Right forelimb (tissue), 1 donor: ENCODE results near the gene DTNB.

Experiments
- DNase-seq: peaks from one replicate; pipeline ENCODE4 v3.0.0-alpha.2; 2018

DTNB gene

DNA sequence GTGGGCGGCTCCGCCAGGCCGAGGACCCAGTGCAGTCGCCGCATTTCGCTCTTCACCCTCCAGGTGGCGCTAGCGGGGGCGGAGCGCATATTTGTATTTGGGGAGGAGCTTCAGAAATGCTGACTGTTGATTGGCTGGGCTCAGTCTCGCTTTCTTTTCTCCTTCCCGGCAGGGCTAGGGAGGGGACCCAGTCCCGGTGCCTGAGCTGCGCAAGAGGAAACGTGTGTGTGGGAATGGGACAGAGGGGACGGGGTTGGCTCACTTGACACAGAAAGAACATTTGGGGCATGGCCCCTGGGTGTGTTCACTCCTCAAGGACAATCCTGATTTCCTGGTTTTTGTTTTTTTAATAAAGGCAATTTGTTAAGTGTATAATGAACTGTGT is 311.3 kb downstream of the DTNB start:
- DNase-seq: peak; percentile 98

DNA sequence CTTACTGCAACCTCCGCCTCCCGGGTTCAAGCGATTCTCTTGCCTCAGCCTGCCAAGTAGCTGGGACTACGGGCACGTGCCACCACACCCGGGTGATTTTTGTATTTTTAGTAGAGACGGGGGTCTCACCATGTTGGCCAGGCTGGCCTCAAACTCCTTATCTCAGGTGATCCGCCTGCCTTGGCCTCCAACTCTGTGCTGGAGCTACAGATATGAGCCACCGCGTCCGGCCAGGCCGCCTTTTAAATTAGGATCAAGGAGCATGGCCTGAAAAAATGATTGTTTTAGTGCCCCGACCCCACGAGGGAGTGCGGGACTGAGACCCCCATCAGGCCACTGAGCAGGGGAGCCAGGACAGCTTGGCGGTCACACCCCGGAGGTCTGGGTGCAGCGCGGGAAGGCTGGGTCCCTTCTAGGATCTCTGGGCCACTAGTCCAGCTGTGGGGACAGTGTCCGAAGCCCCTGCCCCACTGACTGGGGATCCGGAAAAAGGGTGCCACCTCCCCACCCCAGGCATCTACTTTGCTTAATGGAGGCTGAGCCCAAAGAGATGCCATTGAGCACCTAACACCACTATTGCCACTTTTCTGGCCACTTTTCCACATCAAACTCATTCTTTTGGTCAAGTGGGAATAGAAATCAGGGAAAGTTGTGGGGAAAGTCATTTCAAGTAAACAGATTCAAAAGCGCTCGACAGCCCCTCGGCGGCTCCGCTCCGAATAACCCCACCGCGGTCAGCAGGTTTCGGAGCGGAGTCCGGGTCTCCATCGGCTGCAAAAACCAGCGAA is 311.9 kb downstream of the DTNB start:
- DNase-seq: no peak

GRCh38 chr2:25358836-25359235 is 314.5 kb downstream of the DTNB start:
- no peak for DNase-seq

GRCh38 chr2:25358249-25358815 is 315.0 kb downstream of the DTNB start:
- DNase-seq: no peak

DNA sequence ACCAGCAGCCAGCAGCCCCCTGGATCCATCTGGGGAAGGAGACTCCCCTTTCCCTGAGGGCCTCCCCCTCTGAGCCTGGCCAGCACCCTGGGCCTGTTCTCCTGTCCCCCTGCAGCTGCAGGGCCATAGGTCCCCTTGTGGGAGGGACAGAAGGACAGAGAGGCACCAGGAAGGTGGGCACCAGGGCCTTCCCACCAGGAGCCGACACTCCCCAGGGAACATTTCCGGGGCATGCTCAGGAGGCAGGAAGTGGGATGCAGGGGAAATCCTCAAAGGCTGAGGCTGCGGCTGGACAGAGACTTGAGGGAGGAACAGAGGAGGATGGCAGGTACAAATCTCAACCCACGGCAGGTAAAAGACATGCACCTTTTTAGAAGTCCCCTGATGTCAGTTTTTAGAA is 317.3 kb downstream of the DTNB start:
- DNase-seq: no peak

GRCh38 chr2:25355270-25355669 is 318.1 kb downstream of the DTNB start:
- DNase-seq: no peak

- DNase-seq: no peak
Measured at GRCh38 chr2:25354116-25354515, 319.3 kb downstream of the DTNB start.

GRCh38 chr2:25349397-25349796 is 324.0 kb downstream of the DTNB start:
- no peak for DNase-seq

DNA sequence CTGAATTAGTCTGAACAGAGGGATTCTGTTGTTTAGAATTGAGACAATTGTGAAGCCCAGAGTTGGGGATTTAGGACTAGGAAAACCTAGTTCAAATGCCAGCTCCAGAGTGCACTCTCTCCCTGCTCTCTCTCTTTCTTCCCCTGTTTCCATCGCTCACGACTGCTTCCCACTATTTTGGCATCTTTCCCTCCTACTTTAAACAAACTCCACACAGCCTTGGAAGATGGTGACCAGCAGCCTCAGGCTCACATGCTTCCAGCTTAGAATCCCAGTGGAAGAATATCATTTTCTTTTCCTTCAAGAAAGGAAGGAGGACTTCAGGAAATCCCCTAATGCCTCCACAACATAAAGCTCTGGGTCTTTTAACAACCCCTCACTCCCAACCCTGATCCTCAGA is 325.5 kb downstream of the DTNB start:
- no peak for DNase-seq

DNA sequence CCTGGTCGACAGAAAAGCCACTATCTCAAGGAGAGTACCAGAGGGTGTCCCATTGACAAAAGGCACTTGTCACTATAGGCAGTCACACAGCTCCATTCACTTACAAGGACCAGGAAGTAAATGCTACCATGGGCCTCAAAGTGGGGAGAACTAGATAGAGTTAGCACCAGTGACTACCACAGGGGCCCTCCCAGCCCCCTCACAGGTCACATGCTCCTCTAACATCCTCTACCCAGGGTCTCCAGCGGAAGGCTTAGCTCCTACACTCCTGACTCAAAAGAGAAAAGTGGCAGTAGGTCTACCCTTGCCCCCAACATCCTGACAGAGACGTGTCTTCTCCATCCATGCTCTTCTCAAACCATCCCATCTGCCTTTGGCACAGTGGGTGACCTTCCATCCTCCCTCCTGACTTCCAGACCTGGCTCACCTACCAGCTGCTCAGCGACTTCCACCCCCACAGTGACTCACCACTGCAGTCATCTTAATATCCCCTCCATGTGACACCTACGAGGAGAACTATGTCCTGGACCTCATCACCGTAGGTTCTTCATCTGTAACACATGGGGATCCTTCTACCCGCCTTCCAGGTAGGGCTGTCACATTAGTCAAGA is 326.1 kb downstream of the DTNB start:
- DNase-seq: no peak

DNA sequence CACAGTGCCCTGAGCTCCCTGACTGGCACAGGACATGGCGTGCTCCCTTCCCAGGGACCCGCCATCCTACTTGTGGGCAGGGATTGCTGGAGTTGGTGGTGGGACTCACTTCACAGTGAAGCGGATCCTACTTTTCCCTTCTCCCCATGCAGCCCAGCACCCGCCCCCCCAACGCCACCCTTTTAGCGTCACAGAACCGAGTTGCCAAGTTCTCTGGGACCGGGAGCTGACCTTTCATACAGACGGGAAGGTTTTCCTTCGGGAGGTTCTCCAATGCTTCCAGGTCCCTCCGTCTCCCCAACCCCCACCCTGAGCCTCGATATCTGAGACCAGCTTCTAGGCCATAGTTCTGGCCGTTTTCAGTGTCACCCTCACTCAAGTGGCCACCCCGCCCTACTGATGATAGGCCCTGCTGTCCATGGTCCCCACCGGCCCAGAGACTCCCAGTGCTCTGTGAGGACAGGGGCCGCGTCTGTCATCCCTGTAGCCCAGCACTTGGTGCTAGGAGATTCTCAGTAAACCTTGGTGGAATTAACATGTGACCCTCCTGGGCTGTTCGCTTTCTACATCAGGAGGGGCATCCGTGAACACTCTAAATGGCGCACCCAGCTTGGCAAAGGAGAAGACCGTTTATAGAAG is 330.1 kb downstream of the DTNB start:
- no peak for DNase-seq

DNA sequence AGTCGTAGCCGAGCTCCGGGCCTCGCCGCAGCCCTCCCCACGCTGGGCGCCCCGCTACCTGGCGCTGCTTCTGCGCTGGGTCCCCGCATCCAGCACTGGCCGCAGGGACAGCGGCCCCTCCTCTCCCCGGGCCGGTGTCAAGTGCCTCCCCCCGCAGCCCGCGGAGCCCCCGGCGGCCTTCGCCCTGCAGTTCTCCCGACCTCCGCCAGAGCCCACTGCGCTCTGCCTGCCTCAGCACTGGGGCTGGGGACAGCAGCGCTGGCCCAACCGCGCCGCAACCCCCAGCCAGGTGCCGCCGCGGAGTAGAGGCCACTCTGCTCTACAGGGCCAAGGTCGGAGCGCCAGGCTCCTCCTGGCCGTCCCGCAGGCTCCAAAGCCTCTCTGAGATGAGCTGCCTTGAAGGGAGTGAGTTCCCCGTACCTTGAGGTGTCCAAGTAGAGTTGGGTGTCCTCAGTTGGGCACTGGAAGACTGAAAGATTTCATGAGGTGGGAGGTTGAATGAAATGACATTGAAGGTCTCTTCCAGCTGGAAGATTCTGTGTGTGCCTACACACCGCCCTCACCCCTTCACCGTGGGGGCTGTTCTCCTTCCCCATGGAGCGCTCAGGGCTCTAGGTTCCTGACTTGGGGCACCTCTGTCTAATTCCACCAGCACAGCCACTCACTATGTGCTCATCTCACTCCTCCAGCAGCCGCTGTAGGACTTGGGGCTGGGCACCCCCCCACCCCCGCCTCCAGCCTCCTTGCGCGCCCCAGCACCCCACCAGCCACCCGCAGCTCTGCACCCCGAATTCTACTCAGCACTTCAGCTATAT is 330.8 kb downstream of the DTNB start:
- peak; percentile 90 for DNase-seq

DNA sequence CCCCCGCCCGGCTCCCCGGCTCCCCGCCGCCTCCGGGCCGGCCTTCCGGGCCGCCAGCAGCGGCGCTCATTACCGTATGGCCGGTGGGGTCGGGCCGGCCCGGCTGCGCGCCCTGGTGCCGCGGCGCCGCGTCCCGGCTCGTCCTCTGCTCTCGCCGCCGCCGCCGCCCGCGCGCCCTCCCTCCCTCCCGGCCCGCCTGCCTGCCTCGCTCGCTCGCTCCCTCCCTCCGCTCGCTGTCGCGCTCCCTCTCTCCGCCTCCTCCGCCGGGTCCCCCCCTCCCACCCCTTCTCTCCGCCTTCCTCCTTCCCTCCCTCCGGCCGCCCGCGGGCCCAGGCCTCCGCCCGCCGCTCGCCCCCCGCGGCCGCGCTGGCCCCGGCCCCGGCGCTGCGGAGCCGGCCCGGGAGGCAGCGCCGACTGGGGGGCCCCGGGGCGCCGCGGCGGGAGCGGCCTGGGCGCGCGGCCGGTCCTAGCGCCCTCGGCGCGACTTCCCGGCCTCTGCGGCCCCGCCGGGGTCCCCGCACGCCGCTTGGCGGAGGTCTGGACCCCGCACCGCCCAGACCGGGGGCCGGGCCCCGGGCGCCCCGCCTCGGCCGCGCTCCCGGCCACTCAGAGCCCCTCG is 331.5 kb downstream of the DTNB start, which contains the start of gene DNMT3A:
Gene DNMT3A, minus strand, starts transcription at position 173 of the 619 bp plus-strand sequence. CDS start 27,941 bp downstream, outside the sequence.
- peak; percentile 90 for DNase-seq

DNA sequence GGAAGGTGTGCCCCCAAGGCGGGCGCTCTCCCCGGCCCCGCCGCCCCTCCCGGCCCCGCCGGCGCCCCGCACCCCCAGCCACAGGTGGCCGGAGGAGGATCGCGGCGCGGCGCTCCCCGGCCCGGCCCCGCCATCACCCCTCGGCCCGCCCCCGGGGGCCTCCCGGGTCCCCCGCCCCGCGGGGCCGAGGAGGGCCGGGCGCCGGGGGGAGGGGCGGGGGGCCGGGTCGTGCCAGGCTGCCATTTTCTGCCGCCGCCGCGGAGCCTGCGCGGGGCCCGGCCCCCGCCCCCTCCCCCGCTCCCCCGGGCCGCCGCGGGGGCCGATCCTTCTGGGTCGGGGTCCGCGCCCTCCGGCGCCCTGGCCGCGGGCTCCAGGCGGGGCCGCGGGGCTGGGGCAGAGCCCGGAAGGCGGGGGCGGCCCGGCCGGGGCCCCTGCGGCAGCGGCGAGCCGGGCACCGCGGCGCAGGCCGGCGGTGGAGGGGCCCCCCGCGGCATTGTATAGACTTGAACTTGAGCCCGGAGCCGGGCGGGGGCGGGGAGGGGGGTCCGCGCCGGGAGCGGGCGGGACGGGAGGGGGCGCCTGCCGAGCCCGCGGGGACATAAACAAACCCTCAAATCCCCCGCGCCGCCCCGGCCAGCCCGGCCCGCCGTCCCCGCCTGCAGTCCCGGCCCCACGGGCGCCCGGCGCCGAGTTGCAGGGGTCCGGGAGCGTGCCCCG is 332.2 kb downstream of the DTNB start:
- peak; percentile 79 for DNase-seq

GRCh38 chr2:25340181-25340921 is 333.0 kb downstream of the DTNB start:
- DNase-seq: peak; percentile 79

GRCh38 chr2:25339791-25340180 is 333.6 kb downstream of the DTNB start:
- no peak for DNase-seq

GRCh38 chr2:25339211-25339674 is 334.1 kb downstream of the DTNB start:
- no peak for DNase-seq

DNA sequence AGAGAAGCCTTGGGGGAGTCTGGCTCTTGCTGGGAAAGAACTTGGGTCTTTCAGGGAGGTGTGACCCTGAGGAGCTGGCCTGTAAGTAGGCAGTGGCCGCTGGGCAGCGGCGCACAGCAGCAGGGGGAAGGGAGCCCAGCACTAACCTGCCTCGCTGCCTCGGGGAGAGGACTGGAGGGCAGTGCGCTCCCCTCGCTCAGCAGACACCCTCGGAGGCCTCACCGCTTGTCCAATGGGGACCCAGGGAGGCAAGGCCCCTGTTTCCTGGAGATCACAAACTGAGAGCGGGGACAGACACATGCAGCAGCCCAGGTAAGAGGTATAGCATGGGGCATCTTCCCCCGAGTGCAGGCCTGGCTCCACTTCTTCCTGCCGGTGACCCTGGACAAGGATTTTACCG is 335.0 kb downstream of the DTNB start:
- no peak for DNase-seq

- no peak for DNase-seq
Measured at GRCh38 chr2:25337891-25338290, 335.5 kb downstream of the DTNB start.

DNA sequence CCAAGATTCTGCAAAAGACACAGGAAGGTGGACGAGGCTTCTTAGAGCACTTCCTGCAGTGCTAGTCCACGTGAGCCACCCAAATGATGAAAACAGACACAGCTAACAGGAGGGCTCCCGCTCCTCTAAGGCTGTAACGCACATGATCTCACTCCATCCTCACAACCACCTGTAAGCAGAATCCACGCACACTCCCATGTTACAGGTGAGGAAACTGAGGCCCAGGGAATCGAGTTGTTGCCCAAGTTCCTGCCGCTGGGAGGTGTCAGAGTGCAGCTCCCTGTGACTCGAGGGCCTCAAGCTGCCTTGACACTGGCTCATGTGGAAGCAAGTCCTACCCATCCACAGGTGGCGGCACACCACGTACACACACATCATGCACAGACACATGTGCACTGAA is 336.1 kb downstream of the DTNB start:
- no peak for DNase-seq

DNA sequence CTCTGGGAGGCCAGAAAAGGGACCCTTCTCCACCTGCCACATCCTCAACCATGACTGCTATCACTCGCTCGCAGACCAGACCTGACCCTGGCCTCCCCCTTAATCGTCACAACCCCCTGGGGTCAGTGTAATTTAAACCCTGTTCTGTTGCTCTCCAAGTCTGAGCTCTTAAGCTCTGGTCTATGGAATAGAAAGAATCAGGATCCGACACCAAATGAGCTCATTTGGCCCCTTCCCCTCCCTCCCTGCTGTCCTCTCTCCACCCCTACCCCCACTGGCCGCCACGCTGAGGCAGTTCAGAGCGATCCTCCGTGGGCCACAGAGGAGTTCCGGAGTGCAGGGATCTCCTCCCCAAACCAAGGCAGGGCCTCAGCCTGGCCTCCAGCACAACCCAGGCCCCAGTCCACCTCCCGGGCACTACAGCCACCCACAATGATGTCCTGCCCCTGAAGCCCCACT is 337.0 kb downstream of the DTNB start:
- DNase-seq: no peak
